Activated T-helper 1 cell treated with anti-CD3 and anti-CD28 coated beads, Interleukin-2, amount 50 U/mL, for 16 hours (primary cell): ENCODE data around the gene ZNF844.
A peak's percentile ranks its signal among the peaks of the same experiment; 100 is the strongest.
"Not testable (repeated sequence)": the region's sequence is repeated elsewhere in the genome, so short reads cannot be mapped to it uniquely, and the experiment has no call there.

Experiments used
- DNase-seq, 2 donors: peaks; one replicate each; pipeline ENCODE4 v3.0.0-alpha.2; 2020; ENCODE audit warnings: low read depth in 1 of 2, low spot score in 1 of 2

ZNF844 gene

GRCh38 chr19:12064590-12065538 is at the start of gene ZNF844:
ZNF844 (plus strand) TSS chr19:12064731; CDS start chr19:12064874, 143 bp downstream.
- DNase-seq: peak; percentile 44 to 59

- no peak for DNase-seq
These were observed 49.3 kb upstream of the ZNF844 start for GRCh38 chr19:12015015-12015752.

- DNase-seq: no peak
These were observed 48.8 kb upstream of the ZNF844 start for GRCh38 chr19:12015753-12016116.

GRCh38 chr19:12034198-12034597 is 30.3 kb upstream of the ZNF844 start:
- no peak for DNase-seq

- no peak for DNase-seq
These were observed 29.9 kb upstream of the ZNF844 start for GRCh38 chr19:12034620-12035019.

- DNase-seq: peak; percentile 24 to 32
These were observed 29.0 kb upstream of the ZNF844 start, which contains the start of gene ZNF433 for GRCh38 chr19:12035220-12036172. ZNF433 (minus strand) TSS chr19:12035679; CDS start chr19:12035539, 140 bp downstream.

GRCh38 chr19:12042893-12043292 is 21.6 kb upstream of the ZNF844 start:
- DNase-seq: no peak

- DNase-seq: no peak
These were observed 20.6 kb upstream of the ZNF844 start for GRCh38 chr19:12043752-12044422.

- DNase-seq: no peak
These were observed 16.7 kb upstream of the ZNF844 start for GRCh38 chr19:12047868-12048267.

- no peak for DNase-seq
These were observed 12.4 kb upstream of the ZNF844 start for GRCh38 chr19:12052091-12052496.

- DNase-seq: no peak
These were observed 11.9 kb upstream of the ZNF844 start, which contains the start of gene ZNF878 for GRCh38 chr19:12052497-12053169. ZNF878 (minus strand) TSS chr19:12052961; CDS start chr19:12052801, 160 bp downstream.

GRCh38 chr19:12055784-12056183 is 8.7 kb upstream of the ZNF844 start:
- DNase-seq: no peak

GRCh38 chr19:12075538-12076139 is 11.1 kb downstream of the ZNF844 start:
- no peak for DNase-seq

- not testable (repeated sequence) for DNase-seq
These were observed 11.8 kb downstream of the ZNF844 start for GRCh38 chr19:12076331-12076730.

GRCh38 chr19:12077375-12077774 is 12.8 kb downstream of the ZNF844 start:
- DNase-seq: no peak

- DNase-seq: not testable (repeated sequence)
These were observed 18.8 kb downstream of the ZNF844 start for GRCh38 chr19:12083336-12083735.

- no peak for DNase-seq
These were observed 20.7 kb downstream of the ZNF844 start for GRCh38 chr19:12085074-12085818.

- DNase-seq: peak; percentile 11 to 27
These were observed 26.3 kb downstream of the ZNF844 start for GRCh38 chr19:12090807-12091206.
